Endodermal cell (in vitro differentiated cells): ENCODE measurements around the gene PTPRN2. TPM values are rescaled to one million over a fixed set of nuclear protein-coding genes. Genes with fewer than 3 reads are reported as not detected.

ENCODE experiments used
- DNase-seq: peaks from one replicate; pipeline ENCODE4 v3.0.0-alpha.2; 2017
- H3K27ac ChIP-seq: 2 replicates; pipeline ENCODE4 v1.5.1; 2013; ENCODE audit warnings: mild to moderate bottlenecking, low read depth, low read length, moderate library complexity
- H3K27me3 ChIP-seq: 2 replicates; pipeline ENCODE4 v1.6.1; 2013; ENCODE audit warnings: mild to moderate bottlenecking, low read length, moderate library complexity; ENCODE audit not compliant: insufficient read depth, control insufficient read depth, poor library complexity, severe bottlenecking
- H3K36me3 ChIP-seq: 2 replicates; pipeline ENCODE4 v1.7.0; 2013; ENCODE audit warnings: mild to moderate bottlenecking, low read length, moderate library complexity; ENCODE audit not compliant: control insufficient read depth, insufficient read depth
- H3K4me1 ChIP-seq: one replicate; pipeline ENCODE4 v1.7.0; 2013; ENCODE audit warnings: low read length; ENCODE audit not compliant: control insufficient read depth, insufficient read depth
- H3K4me3 ChIP-seq: 2 replicates; pipeline ENCODE4 v1.5.1; 2013; ENCODE audit warnings: mild to moderate bottlenecking, low read length, moderate library complexity
- H3K9ac ChIP-seq: 2 replicates; pipeline ENCODE4 v1.6.1; 2013; ENCODE audit warnings: mild to moderate bottlenecking, low read length, moderate library complexity; ENCODE audit not compliant: poor library complexity, severe bottlenecking; ENCODE audit errors: extremely low read depth
- H3K9me3 ChIP-seq: 2 replicates; pipeline ENCODE4 v1.6.1; 2013; ENCODE audit warnings: mild to moderate bottlenecking, low read length, moderate library complexity; ENCODE audit not compliant: control insufficient read depth
- H3K27ac Mint-ChIP-seq: 2 replicates; pipeline ENCODE4 v1.8.0; 2020; ENCODE audit warnings: mixed read lengths
- H3K27me3 Mint-ChIP-seq: 2 replicates; pipeline ENCODE4 v1.8.0; 2021; ENCODE audit warnings: mild to moderate bottlenecking, mixed read lengths; ENCODE audit not compliant: insufficient read depth
- H3K36me3 Mint-ChIP-seq: 2 replicates; pipeline ENCODE4 v1.8.0; 2020; ENCODE audit warnings: low read depth, mixed read lengths
- H3K4me1 Mint-ChIP-seq: 2 replicates; pipeline ENCODE4 v1.8.0; 2020; ENCODE audit warnings: mixed read lengths
- H3K4me3 Mint-ChIP-seq: 2 replicates; pipeline ENCODE4 v1.8.0; 2020; ENCODE audit warnings: mild to moderate bottlenecking, moderate library complexity, mixed read lengths
- H3K9me3 Mint-ChIP-seq: 2 replicates; pipeline ENCODE4 v1.8.0; 2020; ENCODE audit warnings: mild to moderate bottlenecking, mixed read lengths
- WGBS, 2 experiments: methylation state at CpG; one replicate each; pipeline versions ENCODE4 v1.1.5 to v1.1.7; 2013; ENCODE audit warnings: missing lambda C conversion rate in 2 of 2, mixed read lengths in 1 of 2; ENCODE audit not compliant: insufficient coverage in 1 of 2, insufficient read length in 1 of 2; 5-methylcytosine and 5-hydroxymethylcytosine counted together
- total RNA-seq, 2 donors: library from RNA; stranded (reverse); fragmentation: NEBNext Ultra II Directional in 1 of 2; extraction: Animal tissue kit (Norgen Biotek cat#: 25700) in 1 of 2; gene quantifications; 2 replicates in 1 of 2; 3 replicates in 1 of 2; pipeline ENCODE4 v1.2.1, GENCODE V29; 2021
- TF ChIP-seq, protein P1 (sequence below): fragments of 200-600 bp; sonication (generic); conservative IDR thresholded peaks from 2 replicates; pipeline ENCODE4 v1.5.0; 2021; ENCODE audit warnings: antibody characterized with exemption, mild to moderate bottlenecking

Gene PTPRN2
- total RNA-seq, 2 donors from 2014 or later, result 0.69 to 1.2 TPM

DNA sequence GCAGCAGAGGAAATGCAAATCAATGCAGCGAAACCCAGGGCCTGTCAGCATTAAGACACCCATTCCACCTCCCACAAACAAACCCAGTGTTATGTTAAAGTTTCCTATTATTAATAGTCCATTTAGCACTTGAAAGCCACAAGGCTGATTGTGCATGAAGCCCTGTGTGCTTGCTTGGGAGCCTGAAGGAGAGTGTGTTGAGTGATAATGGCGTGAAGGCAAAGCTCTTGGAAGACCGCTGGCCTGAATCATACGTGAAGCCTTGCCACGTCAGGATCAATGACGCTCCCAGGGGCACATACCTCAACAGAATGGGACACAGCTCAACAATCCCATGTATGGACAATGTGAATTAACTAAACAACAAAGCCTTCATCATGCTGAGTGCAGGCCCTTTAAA is 25.1 kb downstream of the PTPRN2 start:
- Mint-ChIP-seq H3K9me3 (no peaks in the 10 kb centered on the region), H3K27me3 (peaks cover 3% of the 10 kb centered on the region), H3K27ac (no peak overlapping the region), H3K4me3 (no peak overlapping the region), H3K36me3 (no peaks in the 10 kb centered on the region), H3K4me1 (peaks cover 3% of the 10 kb centered on the region)
- Histone ChIP-seq H3K27me3 (no peaks in the 10 kb centered on the region), H3K4me1 (no peaks in the 10 kb centered on the region), H3K27ac (no peak overlapping the region), H3K4me3 (no peak overlapping the region), H3K9ac (no peak overlapping the region), H3K36me3 (no peaks in the 10 kb centered on the region), H3K9me3 (peaks cover 75% of the 10 kb centered on the region)
- TF ChIP-seq, protein P1, sequence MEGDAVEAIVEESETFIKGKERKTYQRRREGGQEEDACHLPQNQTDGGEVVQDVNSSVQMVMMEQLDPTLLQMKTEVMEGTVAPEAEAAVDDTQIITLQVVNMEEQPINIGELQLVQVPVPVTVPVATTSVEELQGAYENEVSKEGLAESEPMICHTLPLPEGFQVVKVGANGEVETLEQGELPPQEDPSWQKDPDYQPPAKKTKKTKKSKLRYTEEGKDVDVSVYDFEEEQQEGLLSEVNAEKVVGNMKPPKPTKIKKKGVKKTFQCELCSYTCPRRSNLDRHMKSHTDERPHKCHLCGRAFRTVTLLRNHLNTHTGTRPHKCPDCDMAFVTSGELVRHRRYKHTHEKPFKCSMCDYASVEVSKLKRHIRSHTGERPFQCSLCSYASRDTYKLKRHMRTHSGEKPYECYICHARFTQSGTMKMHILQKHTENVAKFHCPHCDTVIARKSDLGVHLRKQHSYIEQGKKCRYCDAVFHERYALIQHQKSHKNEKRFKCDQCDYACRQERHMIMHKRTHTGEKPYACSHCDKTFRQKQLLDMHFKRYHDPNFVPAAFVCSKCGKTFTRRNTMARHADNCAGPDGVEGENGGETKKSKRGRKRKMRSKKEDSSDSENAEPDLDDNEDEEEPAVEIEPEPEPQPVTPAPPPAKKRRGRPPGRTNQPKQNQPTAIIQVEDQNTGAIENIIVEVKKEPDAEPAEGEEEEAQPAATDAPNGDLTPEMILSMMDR, result no peak
- DNase-seq, result no peak
- 77 to 79% methylated on average over 6 of the region's 6 CpGs for WGBS, 2 experiments

DNA sequence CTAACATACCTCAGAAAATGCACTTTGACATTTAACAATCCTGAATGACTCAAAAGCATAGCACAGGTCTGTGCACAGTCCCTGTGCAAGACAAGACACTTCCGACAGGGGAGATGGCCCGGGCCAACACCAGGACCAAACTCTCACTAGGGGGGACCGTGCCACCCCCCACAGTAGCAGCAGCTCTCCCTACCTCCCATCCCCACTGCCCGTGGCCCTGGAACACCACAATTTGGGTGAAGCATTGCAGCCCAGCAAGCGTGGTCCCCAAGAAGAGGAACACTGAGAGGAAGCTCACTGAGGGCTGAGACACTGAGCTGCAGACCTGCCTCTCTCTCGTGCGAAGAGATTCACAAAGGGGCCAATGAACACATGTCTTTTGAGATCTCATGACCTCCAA is 26.0 kb downstream of the PTPRN2 start:
- Histone ChIP-seq H3K36me3 (no peaks in the 10 kb centered on the region), H3K4me1 (no peaks in the 10 kb centered on the region), H3K4me3 (no peak overlapping the region), H3K27ac (no peak overlapping the region), H3K9me3 (peaks cover 69% of the 10 kb centered on the region), H3K27me3 (no peaks in the 10 kb centered on the region), H3K9ac (no peak overlapping the region)
- Mint-ChIP-seq H3K4me1 (no peaks in the 10 kb centered on the region), H3K4me3 (no peak overlapping the region), H3K27ac (no peak overlapping the region), H3K36me3 (no peaks in the 10 kb centered on the region), H3K27me3 (peaks cover 3% of the 10 kb centered on the region), H3K9me3 (no peaks in the 10 kb centered on the region)
- TF ChIP-seq, protein P1, result no peak
- no peak for DNase-seq
- 76 to 80% methylated on average over 3 to 7 of the region's 7 CpGs for WGBS, 2 experiments

DNA sequence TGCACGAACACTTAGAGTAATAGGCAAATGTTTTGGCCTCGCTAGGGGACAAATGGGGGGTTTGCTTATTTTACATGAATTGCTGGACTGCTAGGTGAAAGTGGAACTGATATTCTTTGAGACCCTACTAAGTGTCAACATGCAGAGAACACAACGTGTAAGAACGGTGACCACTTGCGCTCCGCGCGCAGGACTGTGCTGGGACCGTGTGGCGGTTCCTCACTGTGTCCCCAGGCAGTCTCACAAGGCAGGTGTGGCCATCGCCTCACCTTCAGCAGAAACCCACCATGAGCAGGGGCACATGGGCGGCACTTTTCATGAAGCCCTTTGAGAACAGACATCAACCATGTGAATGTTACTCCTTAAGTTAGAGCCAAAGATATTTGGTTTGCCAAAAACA is 27.2 kb downstream of the PTPRN2 start:
- Histone ChIP-seq H3K36me3 (no peaks in the 10 kb centered on the region), H3K4me1 (no peaks in the 10 kb centered on the region), H3K27ac (no peak overlapping the region), H3K9ac (no peak overlapping the region), H3K4me3 (no peak overlapping the region), H3K27me3 (no peaks in the 10 kb centered on the region), H3K9me3 (peaks cover 68% of the 10 kb centered on the region)
- no peak overlapping the region for H3K4me3 Mint-ChIP-seq
- no peaks in the 10 kb centered on the region for H3K9me3 Mint-ChIP-seq
- WGBS, 2 experiments, result 86 to 89% methylated on average over 9 to 12 of the region's 12 CpGs
- H3K36me3 Mint-ChIP-seq, result no peaks in the 10 kb centered on the region
- H3K4me1 Mint-ChIP-seq, result no peaks in the 10 kb centered on the region
- peak; percentile 28 for DNase-seq
- H3K27ac Mint-ChIP-seq, result no peak overlapping the region
- TF ChIP-seq, protein P1, result no peak
- peaks cover 3% of the 10 kb centered on the region for H3K27me3 Mint-ChIP-seq
